MM.1S (cell line): ENCODE data around the gene VAPA.
A peak's percentile ranks its signal among the peaks of the same experiment; 100 is the strongest.

ENCODE experiments used
- DNase-seq: peaks from one replicate; pipeline ENCODE4 v3.0.0-alpha.2; 2015
- H2AFZ ChIP-seq: fragments of 300-600 bp; sonication (generic); 2 replicates; pipeline ENCODE4 v1.6.0; 2016; ENCODE audit warnings: antibody characterized with exemption, low read length
- H3F3A ChIP-seq: fragments of 300-600 bp; sonication (generic); 2 replicates; pipeline ENCODE4 v1.6.1; 2016; ENCODE audit warnings: mild to moderate bottlenecking, antibody characterized with exemption, low read length, moderate library complexity, mixed read lengths; ENCODE audit not compliant: insufficient read depth
- H3K27ac ChIP-seq: fragments of 300-600 bp; sonication (generic); 2 replicates; pipeline ENCODE4 v1.5.1; 2016; ENCODE audit warnings: mild to moderate bottlenecking, low read length
- H3K27me3 ChIP-seq: fragments of 300-600 bp; sonication (generic); replicated peaks from 2 replicates; pipeline ENCODE4 v1.6.0; 2016; ENCODE audit warnings: low read length; ENCODE audit not compliant: insufficient read depth
- H3K36me3 ChIP-seq: fragments of 300-600 bp; sonication (generic); replicated peaks from 2 replicates; pipeline ENCODE4 v1.6.1; 2016; ENCODE audit warnings: mild to moderate bottlenecking, low read length, mixed read lengths; ENCODE audit not compliant: insufficient read depth
- H3K4me1 ChIP-seq: fragments of 300-600 bp; sonication (generic); 2 replicates; pipeline ENCODE4 v1.6.1; 2016; ENCODE audit warnings: low read length, mixed read lengths
- H3K4me2 ChIP-seq: fragments of 300-600 bp; sonication (generic); 2 replicates; pipeline ENCODE4 v1.6.0; 2016; ENCODE audit warnings: low read depth, low read length
- H3K4me3 ChIP-seq: fragments of 300-600 bp; sonication (generic); 2 replicates; pipeline ENCODE4 v1.5.1; 2016; ENCODE audit warnings: low read length, mixed read lengths
- H3K79me2 ChIP-seq: fragments of 300-600 bp; sonication (generic); 2 replicates; pipeline ENCODE4 v1.6.1; 2016; ENCODE audit warnings: mixed run types, low read length, mixed read lengths
- H3K9ac ChIP-seq: fragments of 300-600 bp; sonication (generic); 2 replicates; pipeline ENCODE4 v1.6.1; 2016; ENCODE audit warnings: low read length, mixed read lengths
- H3K9me2 ChIP-seq: fragments of 300-600 bp; sonication (generic); replicated peaks from 2 replicates; pipeline ENCODE4 v1.6.1; 2016; ENCODE audit warnings: mild to moderate bottlenecking, low read length, mixed read lengths; ENCODE audit not compliant: insufficient read depth
- H3K9me3 ChIP-seq: fragments of 300-600 bp; sonication (generic); replicated peaks from 2 replicates; pipeline ENCODE4 v1.6.1; 2016; ENCODE audit warnings: mild to moderate bottlenecking, low read length, mixed read lengths; ENCODE audit not compliant: insufficient read depth
- H4K20me1 ChIP-seq: fragments of 300-600 bp; sonication (generic); 2 replicates; pipeline ENCODE4 v1.6.1; 2016; ENCODE audit warnings: mild to moderate bottlenecking, low read length, moderate library complexity, mixed read lengths; ENCODE audit not compliant: insufficient read depth
- EZH2 ChIP-seq: fragments of 300-600 bp; sonication (generic); optimal IDR thresholded peaks from 2 replicates; pipeline ENCODE3; 2017; ENCODE audit warnings: low read depth, mild to moderate bottlenecking, antibody characterized with exemption, low read length, mixed read lengths
- EZH2phosphoT487 ChIP-seq: fragments of 300-600 bp; sonication (generic); IDR thresholded peaks from 2 replicates; pipeline ENCODE4 v1.6.1; 2018; ENCODE audit warnings: antibody characterized with exemption, low read length
- TF ChIP-seq, protein P1 (sequence below): fragments of 300-600 bp; sonication (generic); IDR thresholded peaks from 2 replicates; pipeline ENCODE4 v1.5.1; 2016; ENCODE audit warnings: antibody characterized with exemption, low read length, mixed read lengths

Gene VAPA

DNA sequence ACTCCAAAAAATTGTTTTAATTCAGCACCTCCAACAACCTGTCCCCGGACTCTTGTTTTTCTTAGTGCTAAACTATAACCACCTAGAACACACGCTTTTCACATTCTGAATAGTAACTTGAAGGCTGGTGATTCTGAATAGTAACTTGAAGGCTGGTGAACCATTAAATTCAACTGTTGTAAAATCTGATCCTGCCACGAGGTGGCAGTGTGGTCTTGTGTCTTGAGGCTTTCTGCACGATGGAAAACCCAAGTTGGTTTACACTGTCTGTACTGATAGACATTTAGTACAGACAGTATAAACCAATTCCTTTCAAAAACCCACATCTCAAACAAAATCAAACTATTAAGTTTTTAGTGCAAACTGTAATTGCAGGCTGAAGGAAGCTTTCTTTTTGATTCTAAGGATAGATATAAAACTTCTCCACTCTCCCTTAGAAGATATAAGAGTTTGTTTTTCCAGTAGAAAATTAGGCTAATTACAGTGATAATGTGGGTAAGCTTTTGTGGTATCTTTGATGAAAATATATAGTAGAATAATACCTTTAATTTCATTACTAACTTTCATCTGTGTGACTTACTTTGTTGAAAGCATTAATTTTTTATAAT lies 57.6 kb downstream of the VAPA start:
- Histone ChIP-seq H3K27me3 (no peaks in the 10 kb centered on the region), H3K9me2 (no peaks in the 10 kb centered on the region), H3K4me2 (no peak overlapping the region), H3K4me3 (no peak overlapping the region), H4K20me1 (0 out of 2 replicates have a peak, but pooled peaks cover 2% of the 10 kb centered on the region), H3K9ac (no peak overlapping the region), H3K36me3 (no peaks in the 10 kb centered on the region), H2AFZ (no peak overlapping the region), H3K4me1 (peaks cover 2% of the 10 kb centered on the region; the same call in 1 of the 2 replicates), H3K27ac (no peak overlapping the region), H3K79me2 (no peaks in the 10 kb centered on the region), H3F3A (no peaks in the 10 kb centered on the region), H3K9me3 (no peaks in the 10 kb centered on the region)
- DNase-seq: peak; percentile 64
- TF ChIP-seq EZH2phosphoT487: no peak
- TF ChIP-seq, protein P1, sequence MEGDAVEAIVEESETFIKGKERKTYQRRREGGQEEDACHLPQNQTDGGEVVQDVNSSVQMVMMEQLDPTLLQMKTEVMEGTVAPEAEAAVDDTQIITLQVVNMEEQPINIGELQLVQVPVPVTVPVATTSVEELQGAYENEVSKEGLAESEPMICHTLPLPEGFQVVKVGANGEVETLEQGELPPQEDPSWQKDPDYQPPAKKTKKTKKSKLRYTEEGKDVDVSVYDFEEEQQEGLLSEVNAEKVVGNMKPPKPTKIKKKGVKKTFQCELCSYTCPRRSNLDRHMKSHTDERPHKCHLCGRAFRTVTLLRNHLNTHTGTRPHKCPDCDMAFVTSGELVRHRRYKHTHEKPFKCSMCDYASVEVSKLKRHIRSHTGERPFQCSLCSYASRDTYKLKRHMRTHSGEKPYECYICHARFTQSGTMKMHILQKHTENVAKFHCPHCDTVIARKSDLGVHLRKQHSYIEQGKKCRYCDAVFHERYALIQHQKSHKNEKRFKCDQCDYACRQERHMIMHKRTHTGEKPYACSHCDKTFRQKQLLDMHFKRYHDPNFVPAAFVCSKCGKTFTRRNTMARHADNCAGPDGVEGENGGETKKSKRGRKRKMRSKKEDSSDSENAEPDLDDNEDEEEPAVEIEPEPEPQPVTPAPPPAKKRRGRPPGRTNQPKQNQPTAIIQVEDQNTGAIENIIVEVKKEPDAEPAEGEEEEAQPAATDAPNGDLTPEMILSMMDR: peak; percentile 76

GRCh38 chr18:9973470-9973869 lies 59.7 kb downstream of the VAPA start:
- Histone ChIP-seq H3K4me3 (no peak overlapping the region), H3K36me3 (no peaks in the 10 kb centered on the region), H3F3A (no peaks in the 10 kb centered on the region), H3K4me1 (no peaks in the 10 kb centered on the region), H3K79me2 (no peaks in the 10 kb centered on the region), H2AFZ (no peak overlapping the region), H3K27ac (no peak overlapping the region), H3K9me2 (no peaks in the 10 kb centered on the region), H3K4me2 (no peak overlapping the region), H3K9me3 (no peaks in the 10 kb centered on the region), H3K27me3 (no peaks in the 10 kb centered on the region), H3K9ac (no peak overlapping the region), H4K20me1 (no peaks in the 10 kb centered on the region)
- no peak for TF ChIP-seq EZH2phosphoT487
- TF ChIP-seq EZH2: no peak
- TF ChIP-seq, protein P1: no peak
- no peak for DNase-seq

GRCh38 chr18:9974279-9974915 lies 60.6 kb downstream of the VAPA start:
- no peaks in the 10 kb centered on the region for H3K27me3 ChIP-seq
- no peaks in the 10 kb centered on the region for H3K36me3 ChIP-seq
- H3K9me3 ChIP-seq: no peaks in the 10 kb centered on the region
- no peak overlapping the region for H2AFZ ChIP-seq
- no peaks in the 10 kb centered on the region for H3K79me2 ChIP-seq
- H3K9ac ChIP-seq: no peak overlapping the region
- H3K9me2 ChIP-seq: no peaks in the 10 kb centered on the region
- no peak for TF ChIP-seq EZH2
- TF ChIP-seq, protein P1: no peak
- TF ChIP-seq EZH2phosphoT487: no peak
- no peak overlapping the region for H3K4me3 ChIP-seq
- no peak overlapping the region for H3K27ac ChIP-seq
- no peak for DNase-seq
- no peaks in the 10 kb centered on the region for H3K4me1 ChIP-seq
- no peak overlapping the region for H3K4me2 ChIP-seq
- H4K20me1 ChIP-seq: no peaks in the 10 kb centered on the region
- no peaks in the 10 kb centered on the region for H3F3A ChIP-seq
